ENCODE data around the gene GLIS1. TPM values are rescaled to one million over a fixed set of nuclear protein-coding genes. Genes with fewer than 3 reads are reported as not detected.

GLIS1 gene
- total and polyA plus RNA-seq, 2 of the 8 experiments (the other 6 are each of a cell fraction or from before 2014, with no cell fraction given): 0.15 to 0.22 TPM

GRCh38 chr1:53657891-53658396 lies 81.0 kb downstream of the GLIS1 start:
- FAIRE-seq (no peak), DNase-seq (ENCODE audit: low read depth in 1 of 2, low spot score in 2 of 2) (no peak)
- Histone ChIP-seq H3K14ac (ENCODE audit: insufficient read length) (no peak overlapping the region), H2AFZ (ENCODE audit: low read length) (no peak overlapping the region), H2AK5ac (ENCODE audit: low read depth, low read length) (no peak overlapping the region), H3K23me2 (ENCODE audit: low read depth, low read length) (no peaks in the 10 kb centered on the region), H3K4ac (replicated peaks; ENCODE audit: insufficient read length, low read depth, low read length) (no peak overlapping the region), H3K56ac (replicated peaks; ENCODE audit: insufficient read length, low read depth, low read length) (no peak overlapping the region), H3K27me3 (replicated peaks in 1 of 4; ENCODE audit: control insufficient read depth in 3 of 4, extremely low read depth in 1 of 4, insufficient read depth in 3 of 4, low read length in 3 of 4) (no peaks in the 10 kb centered on the region; a peak in 1 of 7 replicates), H3K36me3 (ENCODE audit: control insufficient read depth in 2 of 4, insufficient read depth in 4 of 4, low read length in 3 of 4) (no peaks in the 10 kb centered on the region), H3K18ac (ENCODE audit: extremely low read depth, low read length) (no peak overlapping the region), H3K4me2 (ENCODE audit: insufficient read depth in 1 of 2, low read depth in 2 of 2, low read length in 2 of 2) (no peak overlapping the region), H4K5ac (ENCODE audit: insufficient read length, low read depth, low read length) (no peak overlapping the region), H3K79me1 (ENCODE audit: low read depth, low read length) (no peaks in the 10 kb centered on the region; the same call in 1 of the 2 replicates), H2BK12ac (ENCODE audit: low read depth, low read length) (no peak overlapping the region), H3K9me3 (ENCODE audit: insufficient read depth in 2 of 2, low read depth in 1 of 2, low read length in 1 of 2) (no peaks in the 10 kb centered on the region), H2BK5ac (ENCODE audit: low read depth, low read length) (no peak overlapping the region), H3K27ac (ENCODE audit: low read depth, low read length) (no peak overlapping the region), H2BK120ac (replicated peaks; ENCODE audit: low read depth, low read length) (no peak overlapping the region), H2BK20ac (ENCODE audit: low read length) (no peak overlapping the region), H3K9ac (replicated peaks in 1 of 4; ENCODE audit: extremely low read depth in 1 of 4, low read depth in 3 of 4, low read length in 3 of 4) (peak overlapping the region in 1 of 4 experiments; percentile 13; a peak in 1 of 7 replicates), H3K4me1 (replicated peaks in 1 of 4; ENCODE audit: control insufficient read depth in 3 of 4, insufficient read depth in 4 of 4, low read length in 3 of 4) (no peaks in the 10 kb centered on the region; a peak in 2 of 7 replicates), H4K91ac (replicated peaks; ENCODE audit: insufficient read length, low read length) (no peak overlapping the region), H3K4me3 (ENCODE audit: extremely low read depth in 1 of 4, insufficient read depth in 2 of 4, low read depth in 3 of 4, low read length in 4 of 4) (no peak overlapping the region), H4K20me1 (replicated peaks in 1 of 2; ENCODE audit: control insufficient read depth in 1 of 2, insufficient read depth in 2 of 2, low read length in 2 of 2) (no peaks in the 10 kb centered on the region), H3K23ac (ENCODE audit: insufficient read length) (no peak overlapping the region), H4K8ac (ENCODE audit: extremely low read depth, insufficient read depth, low read length) (no peak overlapping the region), H3K79me2 (ENCODE audit: control insufficient read depth in 1 of 2, insufficient read depth in 2 of 2, low read length in 2 of 2) (no peaks in the 10 kb centered on the region), H2BK15ac (ENCODE audit: low read length) (no peak overlapping the region)
- CTCF ChIA-PET (ENCODE audit: partially characterized antibody): interaction anchor here (1.1 to 3.2 kb wide), 4 partner anchors 24 to 96 kb away, joined by 3 to 10 read pairs (median 4); no protein-coding TSS in a partner anchor
- WGBS, 2 experiments (ENCODE audit: extremely low coverage in 1 of 2, insufficient coverage in 1 of 2, insufficient read length in 1 of 2, insufficient replicate concordance in 2 of 2, low coverage in 1 of 2, low lambda C conversion rate in 2 of 2, missing lambda C conversion rate in 1 of 2): 71% methylated on average over 1 of the region's 1 CpG; no CpG with 5 or more reads in 1 of the 2 experiments
- POLR2A ChIA-PET (ENCODE audit: partially characterized antibody): no interaction called here

All from H1 (cell line).